HG02973 (cell line): Measurements from ENCODE around the gene ETV7.

ENCODE experiments used
- ATAC-seq: cut with Tn5 transposase; IDR thresholded peaks from one replicate; pipeline ENCODE4 v1.9.1; 2021; ENCODE audit warnings: moderate library complexity; ENCODE audit not compliant: unreplicated experiment

The ETV7 gene

DNA sequence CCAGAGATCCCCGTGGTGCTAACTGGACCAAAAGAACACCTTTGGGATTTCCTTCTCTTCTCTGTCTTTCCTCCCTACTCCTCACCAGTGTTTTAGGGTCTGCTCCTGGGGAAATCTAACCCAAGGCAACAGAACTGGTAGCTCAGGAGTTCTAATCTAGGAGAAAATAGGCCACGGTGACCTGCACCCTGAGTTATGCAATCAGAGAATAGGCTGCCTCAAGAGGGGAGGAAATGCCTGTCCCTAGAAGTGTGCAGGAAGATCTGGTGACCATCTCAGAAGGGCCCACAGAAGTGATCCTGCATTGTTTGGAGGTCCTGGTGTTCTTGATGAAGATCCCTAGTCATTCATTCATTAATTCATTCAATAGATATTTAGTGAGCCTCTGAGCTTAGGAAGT lies 3.4 kb downstream of the ETV7 start:
- ATAC-seq = no peak

DNA sequence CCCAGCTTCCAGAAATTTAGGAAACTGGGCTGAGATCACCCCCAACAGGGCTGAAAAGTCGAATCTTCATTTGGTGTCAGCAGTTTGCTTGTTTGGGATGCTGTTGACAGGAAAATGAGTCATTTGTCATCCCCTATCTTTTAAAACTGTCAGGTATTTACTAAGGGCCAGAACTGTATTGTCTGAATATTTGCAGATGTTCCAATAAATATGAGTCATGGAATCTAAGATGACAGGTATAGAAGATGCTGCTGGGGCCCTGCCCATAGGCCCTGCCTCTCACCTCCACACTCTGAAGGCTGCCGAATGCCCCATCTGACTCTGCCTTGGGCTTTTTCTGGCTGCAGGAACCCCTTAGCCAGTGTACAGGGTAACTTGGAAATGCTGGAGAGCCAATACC lies 3.9 kb downstream of the ETV7 start:
- no peak for ATAC-seq

GRCh38 chr6:36382976-36383375 lies 4.5 kb downstream of the ETV7 start:
- ATAC-seq = no peak

- no peak for ATAC-seq
Observed at GRCh38 chr6:36381502-36382389, 5.7 kb downstream of the ETV7 start.

GRCh38 chr6:36380166-36380565 lies 7.3 kb downstream of the ETV7 start:
- ATAC-seq = no peak

DNA sequence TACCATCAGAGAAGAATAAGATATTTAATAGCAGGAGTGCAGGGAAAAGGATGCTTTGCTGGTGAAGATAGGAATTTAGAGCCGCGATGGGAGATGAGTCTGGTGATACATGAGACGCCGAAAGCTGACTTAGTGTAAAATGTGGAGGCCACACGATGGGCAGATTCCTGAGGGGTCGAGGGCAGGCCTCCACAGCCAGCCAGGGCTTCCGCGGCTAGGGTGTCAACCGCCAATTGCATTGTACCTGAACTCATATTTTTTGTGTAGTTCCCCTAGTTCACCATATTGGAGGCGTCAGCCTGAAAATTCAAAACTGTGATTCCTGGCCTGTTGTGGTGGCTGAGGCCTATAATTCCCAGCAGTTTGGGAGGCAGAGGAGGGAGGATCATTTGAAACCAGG lies 8.5 kb downstream of the ETV7 start:
- ATAC-seq = no peak

- no peak for ATAC-seq
Observed at GRCh38 chr6:36378243-36378920, 9.1 kb downstream of the ETV7 start.

GRCh38 chr6:36377594-36377993 lies 9.9 kb downstream of the ETV7 start:
- no peak for ATAC-seq

DNA sequence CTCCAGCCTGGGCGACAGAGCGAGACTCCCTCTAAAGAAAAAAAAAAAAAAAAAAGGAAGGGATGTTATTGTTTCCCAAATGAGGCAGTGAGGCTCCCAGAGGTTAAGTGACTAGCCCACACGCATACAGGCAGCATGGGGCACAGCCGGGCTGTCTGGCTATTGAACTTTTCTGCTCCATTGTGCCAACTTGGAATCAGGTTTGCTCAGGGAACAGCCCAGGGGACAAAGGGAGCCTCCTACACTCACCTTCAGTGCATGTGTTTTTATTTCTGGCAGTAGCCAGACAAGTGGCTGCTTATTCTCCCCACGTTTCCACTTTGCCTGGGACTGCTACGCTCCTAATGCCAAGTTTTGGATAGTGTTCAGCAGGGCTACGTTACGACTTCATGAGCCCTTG lies 10.7 kb downstream of the ETV7 start:
- ATAC-seq = no peak

DNA sequence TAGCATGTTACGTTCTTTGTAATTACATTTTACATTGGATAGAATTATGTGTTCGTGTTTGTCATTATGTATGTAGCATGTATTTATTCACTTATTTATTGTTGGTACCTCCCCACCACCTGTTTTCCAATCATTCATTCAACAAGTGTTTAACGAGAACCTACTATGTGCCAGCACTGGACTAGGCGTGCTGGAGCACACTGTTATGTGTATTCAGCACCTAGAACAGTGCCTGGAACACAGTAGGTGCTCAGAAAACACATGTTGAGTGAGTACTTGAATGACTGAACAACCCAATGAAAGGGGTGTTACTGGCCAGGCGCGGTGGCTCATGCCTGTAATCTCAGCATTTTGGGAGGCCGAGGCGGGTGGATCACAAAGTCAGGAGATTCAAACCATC lies 11.3 kb downstream of the ETV7 start:
- ATAC-seq = no peak

GRCh38 chr6:36375644-36376155 lies 11.8 kb downstream of the ETV7 start:
- ATAC-seq = no peak

DNA sequence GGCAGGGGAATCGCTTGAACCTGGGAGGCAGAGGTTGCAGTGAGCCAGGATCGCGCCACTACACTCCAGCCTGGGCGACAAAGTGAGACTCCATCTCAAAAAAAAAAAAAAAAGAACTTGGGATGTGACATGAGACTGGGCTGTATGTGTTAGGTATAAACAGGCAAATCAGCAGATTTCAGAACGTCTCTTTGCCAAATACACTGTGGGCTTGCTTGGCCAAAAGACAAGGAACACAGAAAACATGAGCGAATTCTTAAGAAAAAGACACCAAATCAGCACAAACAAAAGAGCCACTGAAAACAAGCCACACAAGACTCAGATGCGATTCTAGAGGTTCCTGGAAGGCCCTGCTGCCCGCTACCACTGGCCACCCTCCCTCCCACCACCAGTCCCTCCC lies 12.5 kb downstream of the ETV7 start:
- ATAC-seq = no peak

- no peak for ATAC-seq
Observed at GRCh38 chr6:36374194-36374593, 13.3 kb downstream of the ETV7 start.

GRCh38 chr6:36373368-36374019 lies 14.0 kb downstream of the ETV7 start:
- no peak for ATAC-seq

- no peak for ATAC-seq
Observed at GRCh38 chr6:36372088-36372487, 15.4 kb downstream of the ETV7 start.

DNA sequence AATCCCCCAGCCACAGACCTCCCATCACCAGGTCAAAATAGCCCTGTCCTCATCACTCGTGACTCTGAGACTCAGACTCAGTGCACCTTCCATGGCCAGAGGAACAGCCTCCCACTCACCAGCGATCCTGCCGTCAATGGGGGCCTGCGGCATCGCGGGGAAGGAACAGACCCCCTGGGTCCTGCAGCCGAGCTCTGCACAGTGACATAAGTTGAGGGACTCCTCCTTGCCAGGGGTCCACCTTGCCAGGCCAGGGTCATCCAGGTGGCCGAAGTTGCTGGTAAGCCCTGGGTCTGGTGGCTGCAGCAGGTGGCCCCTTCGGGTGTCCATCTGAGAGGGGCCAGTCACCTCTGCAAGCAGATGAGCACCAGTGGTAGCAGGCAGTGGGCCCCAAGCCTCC lies 16.3 kb downstream of the ETV7 start:
- ATAC-seq = no peak

DNA sequence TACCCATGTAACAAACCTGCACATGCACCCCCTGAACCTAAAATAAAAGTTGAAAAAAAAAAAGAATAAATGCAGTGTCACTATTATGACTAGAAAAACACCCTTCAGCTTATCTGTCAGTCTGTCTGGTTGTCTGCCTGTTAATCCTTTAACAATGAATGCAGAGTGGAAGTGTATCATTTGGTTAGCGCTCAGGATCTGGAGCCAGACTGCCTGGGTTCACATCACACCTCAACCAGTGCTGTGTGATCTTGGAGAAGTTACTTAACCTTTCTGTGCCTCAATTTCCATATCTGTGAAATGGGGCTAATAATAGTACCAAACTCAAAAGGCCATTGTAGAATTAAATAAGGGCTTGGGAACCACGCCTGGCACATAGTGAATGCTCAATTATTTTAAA lies 16.8 kb downstream of the ETV7 start:
- no peak for ATAC-seq

DNA sequence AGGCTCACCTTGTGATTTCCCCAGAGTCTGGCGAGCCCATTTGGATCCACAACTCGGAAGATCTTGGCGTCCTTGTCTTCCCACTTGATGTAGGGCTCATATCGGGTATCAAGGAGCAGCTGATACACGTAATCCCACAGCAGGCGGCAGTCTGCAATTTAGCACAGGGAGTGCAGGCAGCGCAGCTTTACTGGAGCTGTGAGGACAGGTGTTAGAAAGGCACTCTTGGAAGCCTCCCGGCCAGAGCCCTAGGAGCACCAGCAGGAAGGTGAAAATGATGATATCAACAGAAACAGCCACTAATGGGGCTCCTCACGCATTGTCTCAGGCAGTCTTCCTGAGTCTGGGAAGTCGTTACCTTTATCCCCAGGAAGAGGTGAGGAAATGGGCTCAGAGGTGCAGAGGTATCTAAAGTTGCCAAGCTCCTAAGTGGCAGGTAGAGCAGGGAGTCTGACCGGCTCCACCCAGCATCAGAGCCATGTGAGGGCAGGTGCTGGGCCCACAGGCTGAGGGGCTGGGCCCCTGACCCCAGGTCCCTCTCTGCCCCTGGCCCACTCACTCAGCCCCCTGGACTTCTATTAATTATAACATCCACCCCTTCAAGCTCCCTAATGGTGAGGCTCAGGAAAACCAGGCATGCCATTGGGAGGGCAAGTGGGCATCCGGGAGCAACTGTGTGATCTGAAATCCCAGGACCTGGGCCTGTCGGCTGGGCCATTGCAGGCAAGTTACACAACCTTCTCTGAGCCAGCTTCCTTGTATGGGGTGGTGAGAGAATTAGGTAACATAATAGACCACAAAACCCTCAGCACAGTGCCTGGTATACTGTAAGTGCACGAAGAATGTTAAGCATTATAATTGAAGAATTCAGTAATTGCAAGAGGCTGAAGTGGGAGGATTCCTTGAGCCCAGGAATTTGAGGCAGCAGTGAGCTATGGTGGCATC lies 18.3 kb downstream of the ETV7 start:
- no peak for ATAC-seq

- ATAC-seq = no peak
Observed at GRCh38 chr6:36368421-36368820, 19.0 kb downstream of the ETV7 start.

- no peak for ATAC-seq
Observed at GRCh38 chr6:36367743-36368142, 19.7 kb downstream of the ETV7 start.
